DMS114 treated with DMSO at 0.1 percent for 48 hours (cell line): ENCODE measurements around the gene RABGGTB.
"Not testable (repeated sequence)": the region's sequence is repeated elsewhere in the genome, so short reads cannot be mapped to it uniquely, and the experiment has no call there.

Source experiments
- DNase-seq: peaks from one replicate; lab custom pipeline; 2025; ENCODE audit not compliant: unreplicated experiment; lab: John Stamatoyannopoulos, UW

RABGGTB gene

GRCh38 chr1:75785983-75786853 is at the start of gene RABGGTB:
Gene RABGGTB (plus strand): TSS chr1:75786256. CDS start chr1:75786272, 16 bp downstream.
- DNase-seq: peak; percentile 96

GRCh38 chr1:75742047-75742625 is 43.9 kb upstream of the RABGGTB start:
- DNase-seq: no peak

- DNase-seq: no peak
Measured at GRCh38 chr1:75745276-75745675, 40.8 kb upstream of the RABGGTB start.

- not testable (repeated sequence) for DNase-seq
Measured at GRCh38 chr1:75757210-75757609, 28.8 kb upstream of the RABGGTB start.

GRCh38 chr1:75758543-75758942 is 27.5 kb upstream of the RABGGTB start:
- DNase-seq: not testable (repeated sequence)

GRCh38 chr1:75764057-75764655 is 21.9 kb upstream of the RABGGTB start:
- no peak for DNase-seq

- no peak for DNase-seq
Measured at GRCh38 chr1:75765697-75766355, 20.2 kb upstream of the RABGGTB start.

- DNase-seq: no peak
Measured at GRCh38 chr1:75768016-75768415, 18.0 kb upstream of the RABGGTB start.

GRCh38 chr1:75770761-75771160 is 15.3 kb upstream of the RABGGTB start:
- no peak for DNase-seq

- no peak for DNase-seq
Measured at GRCh38 chr1:75771978-75772377, 14.1 kb upstream of the RABGGTB start.

- DNase-seq: not testable (repeated sequence)
Measured at GRCh38 chr1:75777812-75778211, 8.2 kb upstream of the RABGGTB start.

- not testable (repeated sequence) for DNase-seq
Measured at GRCh38 chr1:75778694-75779093, 7.4 kb upstream of the RABGGTB start.

GRCh38 chr1:75780183-75780582 is 5.9 kb upstream of the RABGGTB start:
- not testable (repeated sequence) for DNase-seq

- not testable (repeated sequence) for DNase-seq
Measured at GRCh38 chr1:75783920-75784319, 2.1 kb upstream of the RABGGTB start.

GRCh38 chr1:75785320-75785982 is 605 bp upstream of the RABGGTB start:
- DNase-seq: no peak

- no peak for DNase-seq
Measured at GRCh38 chr1:75786901-75787493, 941 bp downstream of the RABGGTB start.

- DNase-seq: no peak
Measured at GRCh38 chr1:75787524-75787923, 1.5 kb downstream of the RABGGTB start.

- DNase-seq: no peak
Measured at GRCh38 chr1:75789988-75790387, 3.9 kb downstream of the RABGGTB start.

- DNase-seq: no peak
Measured at GRCh38 chr1:75791022-75791421, 5.0 kb downstream of the RABGGTB start.

- DNase-seq: no peak
Measured at GRCh38 chr1:75792091-75792490, 6.0 kb downstream of the RABGGTB start.
